ENCODE data around the gene DACT2.

The DACT2 gene

GRCh38 chr6:168338777-168339176 lies 19.2 kb upstream of the DACT2 start:
- DNase-seq (ENCODE audit: low read depth, low spot score): no peak
- Histone ChIP-seq H3K27ac (ENCODE audit: low read length) (no peak overlapping the region), H3K36me3 (ENCODE audit: control insufficient read depth, insufficient read depth, low read length) (no peaks in the 10 kb centered on the region), H3K4me3 (ENCODE audit: low read length) (no peak overlapping the region), H3K4me1 (ENCODE audit: control insufficient read depth, insufficient read depth, low read length) (no peaks in the 10 kb centered on the region; the same call in 1 of the 2 replicates), H3K27me3 (ENCODE audit: control insufficient read depth, insufficient read depth, low read length) (no peaks in the 10 kb centered on the region), H3K9me3 (ENCODE audit: control insufficient read depth, insufficient read depth, low read length) (no peaks in the 10 kb centered on the region)
- WGBS (ENCODE audit: insufficient coverage, insufficient read length): 100% methylated on average over 1 of the region's 7 CpGs

DNA sequence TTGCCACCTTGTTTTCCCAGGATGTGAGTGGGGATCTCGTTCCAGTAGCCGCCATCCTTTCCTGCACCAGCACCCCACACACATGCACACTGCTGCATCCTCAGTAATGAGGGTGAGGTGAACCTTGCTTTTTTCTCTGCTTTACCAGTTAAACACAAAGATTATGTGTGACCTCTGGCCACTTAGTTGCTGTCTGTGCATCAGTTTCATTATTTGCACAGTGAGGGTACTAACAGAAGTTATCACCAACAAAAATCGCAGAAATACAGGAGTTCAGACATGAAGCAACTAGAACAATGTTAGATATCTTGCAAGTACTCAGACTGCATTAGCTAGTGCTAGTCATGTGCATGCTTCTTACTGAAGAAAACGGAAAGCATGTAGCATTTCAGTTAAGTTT lies 17.4 kb upstream of the DACT2 start:
- H3K27me3 ChIP-seq (ENCODE audit: control insufficient read depth, insufficient read depth, low read length): no peaks in the 10 kb centered on the region
- no peaks in the 10 kb centered on the region for H3K36me3 ChIP-seq (ENCODE audit: control insufficient read depth, insufficient read depth, low read length)
- no peak overlapping the region for H3K4me3 ChIP-seq (ENCODE audit: low read length)
- no peak overlapping the region for H3K27ac ChIP-seq (ENCODE audit: low read length)
- WGBS (ENCODE audit: insufficient coverage, insufficient read length): no CpG with 5 or more reads among the region's 4 CpGs
- no peaks in the 10 kb centered on the region for H3K9me3 ChIP-seq (ENCODE audit: control insufficient read depth, insufficient read depth, low read length)
- no peaks in the 10 kb centered on the region; the same call in 1 of the 2 replicates for H3K4me1 ChIP-seq (ENCODE audit: control insufficient read depth, insufficient read depth, low read length)
- no peak for DNase-seq (ENCODE audit: low read depth, low spot score)

- no peaks in the 10 kb centered on the region for H3K9me3 ChIP-seq (ENCODE audit: control insufficient read depth, insufficient read depth, low read length)
- H3K27ac ChIP-seq (ENCODE audit: low read length): no peak overlapping the region
- no peak for DNase-seq (ENCODE audit: low read depth, low spot score)
- H3K27me3 ChIP-seq (ENCODE audit: control insufficient read depth, insufficient read depth, low read length): no peaks in the 10 kb centered on the region
- WGBS (ENCODE audit: insufficient coverage, insufficient read length): no CpG with 5 or more reads among the region's 9 CpGs
- H3K4me1 ChIP-seq (ENCODE audit: control insufficient read depth, insufficient read depth, low read length): no peaks in the 10 kb centered on the region
- H3K4me3 ChIP-seq (ENCODE audit: low read length): no peak overlapping the region
- no peaks in the 10 kb centered on the region for H3K36me3 ChIP-seq (ENCODE audit: control insufficient read depth, insufficient read depth, low read length)
Measured at GRCh38 chr6:168333989-168334388, 14.4 kb upstream of the DACT2 start.

GRCh38 chr6:168333491-168333890 lies 13.9 kb upstream of the DACT2 start:
- H3K9me3 ChIP-seq (ENCODE audit: control insufficient read depth, insufficient read depth, low read length): no peaks in the 10 kb centered on the region
- no peaks in the 10 kb centered on the region for H3K27me3 ChIP-seq (ENCODE audit: control insufficient read depth, insufficient read depth, low read length)
- WGBS (ENCODE audit: insufficient coverage, insufficient read length): no CpG with 5 or more reads among the region's 9 CpGs
- no peaks in the 10 kb centered on the region for H3K4me1 ChIP-seq (ENCODE audit: control insufficient read depth, insufficient read depth, low read length)
- no peak for DNase-seq (ENCODE audit: low read depth, low spot score)
- no peaks in the 10 kb centered on the region for H3K36me3 ChIP-seq (ENCODE audit: control insufficient read depth, insufficient read depth, low read length)
- no peak overlapping the region for H3K27ac ChIP-seq (ENCODE audit: low read length)
- no peak overlapping the region for H3K4me3 ChIP-seq (ENCODE audit: low read length)

GRCh38 chr6:168333039-168333438 lies 13.5 kb upstream of the DACT2 start:
- DNase-seq (ENCODE audit: low read depth, low spot score): no peak
- Histone ChIP-seq H3K9me3 (ENCODE audit: control insufficient read depth, insufficient read depth, low read length) (no peaks in the 10 kb centered on the region), H3K27ac (ENCODE audit: low read length) (no peak overlapping the region), H3K4me1 (ENCODE audit: control insufficient read depth, insufficient read depth, low read length) (no peaks in the 10 kb centered on the region), H3K4me3 (ENCODE audit: low read length) (no peak overlapping the region), H3K27me3 (ENCODE audit: control insufficient read depth, insufficient read depth, low read length) (no peaks in the 10 kb centered on the region), H3K36me3 (ENCODE audit: control insufficient read depth, insufficient read depth, low read length) (no peaks in the 10 kb centered on the region)
- 100% methylated on average over 1 of the region's 5 CpGs for WGBS (ENCODE audit: insufficient coverage, insufficient read length)

GRCh38 chr6:168332020-168332419 lies 12.4 kb upstream of the DACT2 start:
- Histone ChIP-seq H3K4me3 (ENCODE audit: low read length) (no peak overlapping the region), H3K9me3 (ENCODE audit: control insufficient read depth, insufficient read depth, low read length) (no peaks in the 10 kb centered on the region), H3K4me1 (ENCODE audit: control insufficient read depth, insufficient read depth, low read length) (no peaks in the 10 kb centered on the region), H3K27me3 (ENCODE audit: control insufficient read depth, insufficient read depth, low read length) (no peaks in the 10 kb centered on the region), H3K27ac (ENCODE audit: low read length) (no peak overlapping the region), H3K36me3 (ENCODE audit: control insufficient read depth, insufficient read depth, low read length) (no peaks in the 10 kb centered on the region)
- no peak for DNase-seq (ENCODE audit: low read depth, low spot score)
- WGBS (ENCODE audit: insufficient coverage, insufficient read length): no CpG with 5 or more reads among the region's 13 CpGs

DNA sequence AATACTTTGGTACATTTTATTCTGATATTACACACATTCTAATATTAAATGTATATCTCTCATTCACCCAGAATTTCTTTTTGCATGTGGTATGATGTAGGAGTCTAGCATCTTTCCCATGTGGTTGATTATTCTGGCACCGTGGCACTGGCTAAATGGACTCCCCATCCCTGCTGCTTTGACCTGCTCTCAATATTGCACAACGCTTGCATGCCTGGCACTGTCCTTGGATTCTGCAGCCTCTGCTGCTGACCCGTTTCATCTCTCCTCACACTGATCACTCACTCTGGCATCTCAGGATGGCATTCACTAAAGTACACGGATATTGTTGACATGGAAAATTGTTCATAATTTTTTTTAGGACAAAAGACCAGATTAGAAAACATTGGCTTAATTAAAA lies 11.5 kb upstream of the DACT2 start:
- no CpG with 5 or more reads among the region's 4 CpGs for WGBS (ENCODE audit: insufficient coverage, insufficient read length)
- Histone ChIP-seq H3K27ac (ENCODE audit: low read length) (no peak overlapping the region), H3K4me3 (ENCODE audit: low read length) (no peak overlapping the region), H3K27me3 (ENCODE audit: control insufficient read depth, insufficient read depth, low read length) (no peaks in the 10 kb centered on the region), H3K9me3 (ENCODE audit: control insufficient read depth, insufficient read depth, low read length) (no peaks in the 10 kb centered on the region), H3K4me1 (ENCODE audit: control insufficient read depth, insufficient read depth, low read length) (peaks cover 4% of the 10 kb centered on the region), H3K36me3 (ENCODE audit: control insufficient read depth, insufficient read depth, low read length) (no peaks in the 10 kb centered on the region)
- DNase-seq (ENCODE audit: low read depth, low spot score): no peak

GRCh38 chr6:168330403-168330802 lies 10.8 kb upstream of the DACT2 start:
- no peak overlapping the region for H3K27ac ChIP-seq (ENCODE audit: low read length)
- WGBS (ENCODE audit: insufficient coverage, insufficient read length): 100% methylated on average over 1 of the region's 10 CpGs

GRCh38 chr6:168328086-168328485 lies 8.5 kb upstream of the DACT2 start:
- Histone ChIP-seq H3K4me3 (ENCODE audit: low read length) (no peak overlapping the region), H3K27ac (ENCODE audit: low read length) (no peak overlapping the region), H3K4me1 (ENCODE audit: control insufficient read depth, insufficient read depth, low read length) (peaks cover 5% of the 10 kb centered on the region), H3K27me3 (ENCODE audit: control insufficient read depth, insufficient read depth, low read length) (no peaks in the 10 kb centered on the region), H3K36me3 (ENCODE audit: control insufficient read depth, insufficient read depth, low read length) (no peaks in the 10 kb centered on the region), H3K9me3 (ENCODE audit: control insufficient read depth, insufficient read depth, low read length) (no peaks in the 10 kb centered on the region)
- no peak for DNase-seq (ENCODE audit: low read depth, low spot score)
- WGBS (ENCODE audit: insufficient coverage, insufficient read length): no CpG with 5 or more reads among the region's 4 CpGs

More at GRCh38 chr6:168330403-168330802, 10.8 kb upstream of the DACT2 start:
- Histone ChIP-seq H3K27me3 (ENCODE audit: control insufficient read depth, insufficient read depth, low read length) (no peaks in the 10 kb centered on the region), H3K9me3 (ENCODE audit: control insufficient read depth, insufficient read depth, low read length) (no peaks in the 10 kb centered on the region), H3K36me3 (ENCODE audit: control insufficient read depth, insufficient read depth, low read length) (no peaks in the 10 kb centered on the region), H3K4me1 (ENCODE audit: control insufficient read depth, insufficient read depth, low read length) (peaks cover 5% of the 10 kb centered on the region), H3K4me3 (ENCODE audit: low read length) (no peak overlapping the region)
- DNase-seq (ENCODE audit: low read depth, low spot score): no peak

- Histone ChIP-seq H3K9me3 (ENCODE audit: control insufficient read depth, insufficient read depth, low read length) (no peaks in the 10 kb centered on the region), H3K36me3 (ENCODE audit: control insufficient read depth, insufficient read depth, low read length) (no peaks in the 10 kb centered on the region), H3K27ac (ENCODE audit: low read length) (no peak overlapping the region), H3K27me3 (ENCODE audit: control insufficient read depth, insufficient read depth, low read length) (no peaks in the 10 kb centered on the region), H3K4me1 (ENCODE audit: control insufficient read depth, insufficient read depth, low read length) (peaks cover 5% of the 10 kb centered on the region), H3K4me3 (ENCODE audit: low read length) (no peak overlapping the region)
- no peak for DNase-seq (ENCODE audit: low read depth, low spot score)
- no CpG with 5 or more reads among the region's 12 CpGs for WGBS (ENCODE audit: insufficient coverage, insufficient read length)
Measured at GRCh38 chr6:168326294-168327261, 7.0 kb upstream of the DACT2 start.

GRCh38 chr6:168322966-168323365 lies 3.4 kb upstream of the DACT2 start:
- Histone ChIP-seq H3K27me3 (ENCODE audit: control insufficient read depth, insufficient read depth, low read length) (peaks cover 3% of the 10 kb centered on the region; the same call in 1 of the 2 replicates), H3K36me3 (ENCODE audit: control insufficient read depth, insufficient read depth, low read length) (no peaks in the 10 kb centered on the region), H3K27ac (ENCODE audit: low read length) (no peak overlapping the region), H3K9me3 (ENCODE audit: control insufficient read depth, insufficient read depth, low read length) (no peaks in the 10 kb centered on the region), H3K4me3 (ENCODE audit: low read length) (no peak overlapping the region), H3K4me1 (ENCODE audit: control insufficient read depth, insufficient read depth, low read length) (peaks cover 8% of the 10 kb centered on the region)
- DNase-seq (ENCODE audit: low read depth, low spot score): no peak
- WGBS (ENCODE audit: insufficient coverage, insufficient read length): no CpG with 5 or more reads among the region's 2 CpGs
